IPS DF 4.7 (cell line): ENCODE results near the gene FRMD4B.
"Not testable (repeated sequence)": the region's sequence is repeated elsewhere in the genome, so short reads cannot be mapped to it uniquely, and the experiment has no call there.

Experiments
- DNase-seq: peaks from one replicate; pipeline ENCODE4 v3.0.0-alpha.2; 2013; ENCODE audit warnings: low spot score; ENCODE audit errors: extremely low read depth

The FRMD4B gene

GRCh38 chr3:69322512-69322911, 63.4 kb downstream of the FRMD4B start:
- not testable (repeated sequence) for DNase-seq

GRCh38 chr3:69322158-69322509, 63.8 kb downstream of the FRMD4B start:
- DNase-seq = no peak

DNA sequence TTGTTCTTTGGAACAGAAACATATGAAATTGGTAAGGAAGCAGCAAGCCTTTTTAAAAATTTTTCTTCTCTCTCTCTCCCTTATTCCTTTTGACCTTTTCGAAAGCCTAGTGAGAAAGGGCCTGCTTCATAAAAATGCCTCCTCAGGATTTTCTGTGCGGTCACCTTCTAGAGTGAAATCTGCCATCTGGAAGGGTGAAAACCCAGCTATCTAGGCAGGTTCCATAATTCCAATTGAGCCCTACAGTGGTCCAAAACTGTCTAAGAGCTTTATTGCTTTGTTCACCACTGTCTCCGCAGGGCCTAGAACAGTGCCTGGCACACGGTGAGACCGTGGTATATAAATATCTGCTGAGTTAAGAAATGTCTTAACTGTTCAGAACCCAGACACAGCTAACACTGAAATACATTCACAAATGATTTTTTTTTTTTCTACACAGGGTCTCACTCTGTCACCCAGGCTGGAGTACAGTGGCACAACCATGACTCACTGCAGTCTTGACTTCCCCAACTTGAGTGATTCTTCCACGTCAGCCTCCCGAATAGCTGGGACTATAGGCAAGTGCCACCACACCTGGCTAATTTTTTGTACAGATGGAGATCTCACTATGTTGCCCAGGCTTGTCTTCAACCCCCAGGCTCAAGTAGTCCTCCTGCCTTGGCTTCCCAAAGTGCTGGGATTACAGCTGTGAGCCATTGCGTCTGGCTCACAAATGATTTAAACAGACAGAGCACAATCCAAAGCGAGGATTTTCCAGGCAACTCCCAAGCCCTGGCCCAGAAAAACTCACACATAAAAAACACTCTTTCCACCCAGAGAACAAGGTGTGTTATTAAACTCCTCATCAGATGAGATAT, 64.4 kb downstream of the FRMD4B start:
- no peak for DNase-seq

DNA sequence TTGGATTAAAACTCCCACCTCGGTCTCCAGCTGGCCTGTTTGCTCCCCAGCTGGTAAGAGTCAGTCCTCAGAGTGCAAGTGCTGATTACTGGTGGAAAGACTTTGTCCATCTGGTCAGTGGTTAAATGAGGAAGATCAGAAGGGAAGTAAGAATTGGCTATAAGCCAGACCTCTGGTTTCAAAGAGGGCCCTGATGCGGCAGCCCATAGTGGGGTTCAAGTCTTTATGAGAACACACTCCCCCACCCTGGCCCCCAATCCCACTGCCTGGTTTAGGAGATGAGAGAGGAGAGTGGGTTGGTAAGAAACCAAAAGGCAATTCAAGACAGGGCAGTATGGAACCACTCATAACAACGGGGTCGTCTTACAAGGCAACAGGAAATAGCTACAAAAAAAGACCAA, 65.0 kb downstream of the FRMD4B start:
- no peak for DNase-seq

DNA sequence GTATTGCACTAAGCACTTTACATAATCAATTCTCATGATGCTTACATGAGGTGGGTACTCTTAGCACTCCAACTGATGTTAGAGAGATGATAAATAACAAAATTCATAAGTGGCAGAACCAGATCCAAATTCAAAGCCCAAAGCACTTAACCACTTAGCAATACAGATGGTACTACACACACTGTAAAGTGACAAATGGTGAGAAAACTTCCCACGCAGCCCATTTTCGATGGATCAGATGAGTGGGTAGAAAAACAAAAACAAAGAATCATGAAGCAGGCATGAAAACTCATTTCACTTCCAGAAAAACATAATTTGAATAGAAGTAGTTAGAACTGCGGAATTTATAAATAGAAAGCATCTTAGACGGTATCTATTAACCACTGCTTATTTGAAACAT, 66.2 kb downstream of the FRMD4B start:
- DNase-seq = no peak

DNA sequence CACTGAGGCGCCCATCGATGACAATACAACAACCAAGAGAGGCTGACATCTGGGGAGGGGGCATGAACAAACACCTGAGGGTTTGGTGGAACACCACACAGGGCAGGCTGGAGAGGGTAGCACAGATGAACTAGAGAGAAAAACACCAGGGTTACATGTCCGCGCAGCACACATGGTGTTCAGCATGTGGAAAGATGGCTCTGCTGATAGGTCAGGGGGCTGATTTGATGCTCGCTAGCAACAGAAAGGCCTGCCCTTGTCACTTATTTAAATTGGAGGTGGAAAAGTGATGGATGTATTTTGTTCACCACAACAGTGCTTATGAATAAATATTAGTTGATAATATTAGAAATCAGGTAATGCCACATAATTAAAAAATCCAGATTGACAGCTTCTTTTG, 67.5 kb downstream of the FRMD4B start:
- DNase-seq = no peak

DNA sequence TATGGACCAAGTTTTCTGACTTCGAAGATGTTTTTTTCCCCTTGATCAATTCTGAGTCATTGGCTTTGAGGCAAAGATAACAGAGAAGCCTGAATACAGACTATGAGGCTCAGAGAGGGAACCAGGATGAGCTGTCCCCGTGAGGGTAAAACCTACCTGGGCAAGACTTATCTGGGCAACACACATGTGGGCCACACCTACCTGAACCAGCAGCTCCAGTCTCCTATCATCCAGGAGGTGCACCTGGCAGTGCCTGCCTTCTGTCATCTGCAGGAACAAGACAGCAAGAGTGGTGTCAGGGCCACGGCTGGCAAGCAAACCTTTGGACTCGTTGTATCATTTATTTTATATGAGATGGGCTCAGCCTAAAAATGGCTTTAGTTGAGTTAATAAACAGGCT, 72.6 kb downstream of the FRMD4B start:
- DNase-seq = no peak

DNA sequence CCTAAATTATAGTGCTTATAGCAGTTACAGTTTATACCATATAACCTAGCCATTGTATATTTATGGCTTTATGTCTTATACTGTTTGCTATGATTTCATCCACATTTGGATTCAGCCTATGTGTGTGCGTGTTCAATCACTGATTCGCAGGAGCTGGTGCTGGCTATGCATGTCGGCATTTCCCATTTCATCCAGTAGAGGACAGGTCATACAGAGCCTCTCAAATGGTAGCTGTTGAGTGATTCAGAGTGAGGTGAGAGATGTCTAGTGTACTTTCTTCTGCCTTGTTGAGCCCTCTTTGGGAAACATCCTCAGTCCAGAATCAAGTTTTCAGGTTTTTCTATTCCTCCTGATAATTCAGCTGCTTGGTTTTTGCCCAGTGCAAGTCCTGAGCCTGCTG, 76.1 kb downstream of the FRMD4B start:
- DNase-seq = no peak

- DNase-seq = no peak
These were observed 79.4 kb downstream of the FRMD4B start for GRCh38 chr3:69306239-69307185.

GRCh38 chr3:69305011-69305410, 80.9 kb downstream of the FRMD4B start:
- no peak for DNase-seq

DNA sequence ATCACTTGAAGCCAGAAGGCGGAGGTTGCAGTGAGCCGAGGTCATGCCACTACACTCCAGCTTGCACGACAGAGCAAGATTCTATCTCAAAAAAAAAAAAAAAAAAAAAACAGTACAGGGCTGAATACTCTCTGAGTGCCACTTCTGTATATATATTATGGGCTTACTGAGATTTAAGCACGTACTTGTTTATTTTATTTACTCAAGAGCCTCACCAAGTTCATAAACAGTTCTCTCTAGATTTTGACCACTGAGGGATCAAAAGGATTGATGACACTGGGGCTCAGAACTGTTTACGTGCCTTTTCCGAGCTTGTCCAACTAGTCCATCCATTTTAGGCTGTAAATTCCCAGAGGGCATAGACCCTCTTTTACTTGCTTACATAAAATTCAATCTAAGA, 81.5 kb downstream of the FRMD4B start:
- DNase-seq = no peak

DNA sequence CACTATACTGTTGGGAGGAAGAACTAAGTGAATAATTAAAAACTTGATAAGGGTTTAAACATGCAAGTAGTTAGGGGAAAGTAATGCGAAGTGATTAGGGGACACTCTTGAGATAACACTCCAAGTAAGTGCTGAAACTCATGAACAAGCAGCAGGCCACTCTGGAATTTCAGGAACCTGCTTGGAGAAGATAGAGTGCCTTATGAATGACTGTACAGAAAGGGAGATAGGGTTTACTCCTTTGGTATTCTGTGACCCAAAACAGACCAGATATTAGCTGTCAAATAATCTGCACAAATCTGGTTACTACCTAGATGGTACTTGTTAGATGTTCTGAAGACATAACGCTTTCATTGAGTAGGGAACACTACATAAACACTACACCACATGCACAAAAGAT, 85.6 kb downstream of the FRMD4B start:
- DNase-seq = no peak

DNA sequence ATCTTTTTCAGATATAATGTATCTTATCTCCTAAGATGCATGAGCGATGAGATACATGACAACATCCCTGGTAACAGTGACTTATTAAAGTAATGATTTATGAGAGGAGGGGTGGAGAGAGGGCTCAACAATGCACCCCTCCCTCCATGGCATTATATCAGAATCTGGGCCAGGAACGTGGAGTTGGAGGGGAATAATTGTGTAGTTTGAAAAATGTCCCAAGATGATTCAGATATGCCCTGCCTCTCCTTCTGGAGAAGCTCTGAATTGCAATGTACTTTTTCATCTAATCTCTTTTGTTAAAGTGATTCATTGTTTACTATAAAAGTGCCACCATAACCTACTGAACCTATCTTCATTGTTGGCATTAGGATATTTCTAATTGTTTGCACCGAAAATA, 86.5 kb downstream of the FRMD4B start:
- no peak for DNase-seq

DNA sequence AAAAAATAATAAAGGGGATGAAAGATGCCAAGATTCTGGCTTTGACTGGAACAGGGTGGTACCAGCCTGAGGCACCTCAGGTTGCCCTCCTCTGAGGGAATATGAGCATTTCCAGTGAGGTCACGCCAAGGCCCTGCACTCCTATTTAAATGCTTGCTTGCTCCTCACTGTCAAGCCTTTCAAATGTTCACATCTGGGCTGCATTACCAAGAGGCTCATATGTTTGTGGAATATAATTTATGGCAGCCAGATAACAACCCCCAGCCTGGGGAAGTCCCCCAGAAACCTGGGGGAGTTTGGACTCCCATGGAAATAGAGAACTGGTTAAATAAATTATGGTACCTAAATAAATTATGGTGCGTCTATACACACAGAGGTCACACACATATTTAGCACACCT, 88.4 kb downstream of the FRMD4B start:
- no peak for DNase-seq

GRCh38 chr3:69296995-69297394, 88.9 kb downstream of the FRMD4B start:
- DNase-seq = no peak

GRCh38 chr3:69294014-69294766, 91.7 kb downstream of the FRMD4B start:
- DNase-seq = no peak

GRCh38 chr3:69292959-69293574, 92.8 kb downstream of the FRMD4B start:
- no peak for DNase-seq

- DNase-seq = no peak
These were observed 93.7 kb downstream of the FRMD4B start for GRCh38 chr3:69292185-69292584.

- no peak for DNase-seq
These were observed 95.5 kb downstream of the FRMD4B start for GRCh38 chr3:69290430-69290829.

GRCh38 chr3:69290006-69290405, 95.9 kb downstream of the FRMD4B start:
- DNase-seq = no peak

- peak; percentile 85 for DNase-seq
These were observed 97.6 kb downstream of the FRMD4B start for GRCh38 chr3:69288161-69288895.
